ENCODE results near the gene SLC24A3.

DNA sequence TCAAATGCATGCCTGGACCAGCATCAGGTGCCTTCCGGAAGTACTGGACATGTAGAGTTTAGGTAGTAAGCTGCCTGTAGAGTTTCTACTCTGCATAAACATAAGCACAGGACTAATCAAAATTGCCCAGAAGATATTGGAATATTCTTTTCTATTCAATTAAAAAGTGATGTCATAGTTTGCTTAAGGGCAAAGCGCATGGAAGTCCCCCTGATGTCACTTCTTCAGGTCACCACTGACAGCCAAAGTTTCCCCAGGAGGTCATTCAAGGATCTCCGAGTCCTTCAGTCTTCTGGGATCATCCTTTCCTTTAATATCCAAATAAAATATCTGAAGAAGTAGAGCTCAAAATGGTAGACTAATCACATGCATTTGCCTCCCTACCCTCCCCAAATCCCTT lies 528.1 kb downstream of the SLC24A3 start:
- TF ChIP-seq, protein P1, sequence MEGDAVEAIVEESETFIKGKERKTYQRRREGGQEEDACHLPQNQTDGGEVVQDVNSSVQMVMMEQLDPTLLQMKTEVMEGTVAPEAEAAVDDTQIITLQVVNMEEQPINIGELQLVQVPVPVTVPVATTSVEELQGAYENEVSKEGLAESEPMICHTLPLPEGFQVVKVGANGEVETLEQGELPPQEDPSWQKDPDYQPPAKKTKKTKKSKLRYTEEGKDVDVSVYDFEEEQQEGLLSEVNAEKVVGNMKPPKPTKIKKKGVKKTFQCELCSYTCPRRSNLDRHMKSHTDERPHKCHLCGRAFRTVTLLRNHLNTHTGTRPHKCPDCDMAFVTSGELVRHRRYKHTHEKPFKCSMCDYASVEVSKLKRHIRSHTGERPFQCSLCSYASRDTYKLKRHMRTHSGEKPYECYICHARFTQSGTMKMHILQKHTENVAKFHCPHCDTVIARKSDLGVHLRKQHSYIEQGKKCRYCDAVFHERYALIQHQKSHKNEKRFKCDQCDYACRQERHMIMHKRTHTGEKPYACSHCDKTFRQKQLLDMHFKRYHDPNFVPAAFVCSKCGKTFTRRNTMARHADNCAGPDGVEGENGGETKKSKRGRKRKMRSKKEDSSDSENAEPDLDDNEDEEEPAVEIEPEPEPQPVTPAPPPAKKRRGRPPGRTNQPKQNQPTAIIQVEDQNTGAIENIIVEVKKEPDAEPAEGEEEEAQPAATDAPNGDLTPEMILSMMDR (IDR thresholded peaks at IDR 0.05; ENCODE audit: low read depth, low read length, poor library complexity, severe bottlenecking): no peak
- no peak for TF ChIP-seq EZH2phosphoT487 (IDR thresholded peaks at IDR 0.05; ENCODE audit: borderline replicate concordance, low read length)

All from DOHH2 (cell line).